ENCODE data around the gene SLC9A8.
"Not testable (repeated sequence)": the region's sequence is repeated elsewhere in the genome, so short reads cannot be mapped to it uniquely, and the experiment has no call there.

SLC9A8 gene, protein sequence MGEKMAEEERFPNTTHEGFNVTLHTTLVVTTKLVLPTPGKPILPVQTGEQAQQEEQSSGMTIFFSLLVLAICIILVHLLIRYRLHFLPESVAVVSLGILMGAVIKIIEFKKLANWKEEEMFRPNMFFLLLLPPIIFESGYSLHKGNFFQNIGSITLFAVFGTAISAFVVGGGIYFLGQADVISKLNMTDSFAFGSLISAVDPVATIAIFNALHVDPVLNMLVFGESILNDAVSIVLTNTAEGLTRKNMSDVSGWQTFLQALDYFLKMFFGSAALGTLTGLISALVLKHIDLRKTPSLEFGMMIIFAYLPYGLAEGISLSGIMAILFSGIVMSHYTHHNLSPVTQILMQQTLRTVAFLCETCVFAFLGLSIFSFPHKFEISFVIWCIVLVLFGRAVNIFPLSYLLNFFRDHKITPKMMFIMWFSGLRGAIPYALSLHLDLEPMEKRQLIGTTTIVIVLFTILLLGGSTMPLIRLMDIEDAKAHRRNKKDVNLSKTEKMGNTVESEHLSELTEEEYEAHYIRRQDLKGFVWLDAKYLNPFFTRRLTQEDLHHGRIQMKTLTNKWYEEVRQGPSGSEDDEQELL
- total RNA-seq, result 40.8 to 45.7 reads per million in 2 donors

- DNase-seq, result peak; percentile 73
Measured at GRCh38 chr20:49812507-49813304, at the start of gene SLC9A8. Gene SLC9A8 (plus strand): TSS chr20:49812828. CDS start chr20:49812923, 95 bp downstream.

- DNase-seq, result no peak
Measured at GRCh38 chr20:49762940-49763766, 49.5 kb upstream of the SLC9A8 start.

- DNase-seq, result no peak
Measured at GRCh38 chr20:49765413-49765736, 47.3 kb upstream of the SLC9A8 start.

DNA sequence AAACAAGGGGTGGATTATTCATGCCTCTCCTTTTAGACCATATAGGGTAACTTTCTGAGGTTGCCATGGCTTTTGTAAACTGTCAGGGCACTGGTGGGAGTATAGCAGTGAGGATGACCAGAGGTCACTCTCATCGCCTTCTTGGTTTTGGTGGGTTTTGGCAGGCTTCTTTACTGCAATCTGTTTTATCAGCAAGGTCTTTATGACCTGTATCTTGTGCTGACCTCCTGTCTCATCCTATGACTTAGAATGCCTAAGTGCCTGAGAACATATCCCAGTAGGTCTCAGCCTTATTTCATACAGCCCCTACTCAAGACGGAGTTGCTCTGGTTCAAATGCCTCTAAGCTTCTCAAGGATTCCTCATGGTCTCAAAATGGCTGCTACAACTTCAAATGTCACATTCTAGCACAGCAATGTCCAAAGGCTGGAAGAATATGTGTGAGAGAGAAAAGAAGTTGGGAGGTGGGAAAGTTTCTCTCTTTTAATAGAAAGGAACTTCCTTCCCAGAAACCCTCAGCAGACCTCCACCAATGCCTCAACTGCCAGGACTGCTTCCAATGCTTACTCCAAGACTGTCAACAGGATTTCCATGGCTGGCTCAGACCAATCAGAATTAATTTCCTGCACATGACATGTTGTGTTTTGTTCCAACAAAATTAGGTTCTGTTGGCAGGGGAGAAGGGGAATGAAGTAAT is 46.6 kb upstream of the SLC9A8 start:
- no peak for DNase-seq

GRCh38 chr20:49766979-49767521 is 45.6 kb upstream of the SLC9A8 start:
- no peak for DNase-seq

- DNase-seq, result no peak
Measured at GRCh38 chr20:49768204-49769047, 44.2 kb upstream of the SLC9A8 start.

DNA sequence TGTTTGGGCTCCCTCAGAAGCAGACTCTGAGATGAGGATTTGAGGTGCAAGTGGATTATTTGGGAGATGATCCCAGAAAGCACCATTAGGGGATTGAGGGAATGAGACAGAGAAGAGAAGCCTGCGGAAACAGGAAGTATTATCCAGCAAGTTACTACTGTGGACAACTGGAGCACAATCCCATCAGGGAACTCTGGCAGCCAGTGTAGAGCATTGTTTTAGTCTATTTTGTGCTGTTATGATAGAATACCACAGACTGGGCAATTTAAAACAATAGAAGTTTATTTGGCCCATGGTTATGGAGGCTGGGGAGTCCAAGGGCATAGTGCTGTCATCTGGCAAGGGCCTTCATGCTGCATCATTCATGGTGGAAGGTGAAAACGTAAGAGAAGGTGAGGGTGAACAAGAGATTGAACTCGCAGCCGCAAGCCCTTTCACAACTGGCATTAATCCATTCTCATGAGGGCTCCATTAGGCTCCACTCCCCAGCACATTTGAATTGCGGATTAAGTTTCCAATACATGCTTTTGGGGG is 43.5 kb upstream of the SLC9A8 start:
- no peak for DNase-seq

DNA sequence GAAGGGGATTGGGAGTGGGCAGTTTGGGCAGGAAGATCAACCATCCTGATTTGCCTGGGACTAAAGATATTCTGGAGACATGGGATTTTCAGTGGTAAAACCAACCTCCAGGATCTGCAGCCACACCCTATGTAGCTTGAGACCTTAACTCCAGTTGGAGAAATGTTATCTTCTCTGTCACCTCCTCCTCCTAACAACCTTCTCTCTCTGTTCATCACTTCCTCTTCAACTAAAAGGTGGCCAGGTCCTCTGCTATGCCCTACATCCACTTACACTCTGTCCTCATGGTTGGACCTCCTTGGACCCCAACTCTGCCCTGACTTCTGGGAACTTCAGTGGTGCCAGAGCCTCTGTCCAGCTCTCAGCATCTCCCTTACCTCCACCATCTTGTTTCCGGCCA is 42.0 kb upstream of the SLC9A8 start:
- DNase-seq, result no peak

DNA sequence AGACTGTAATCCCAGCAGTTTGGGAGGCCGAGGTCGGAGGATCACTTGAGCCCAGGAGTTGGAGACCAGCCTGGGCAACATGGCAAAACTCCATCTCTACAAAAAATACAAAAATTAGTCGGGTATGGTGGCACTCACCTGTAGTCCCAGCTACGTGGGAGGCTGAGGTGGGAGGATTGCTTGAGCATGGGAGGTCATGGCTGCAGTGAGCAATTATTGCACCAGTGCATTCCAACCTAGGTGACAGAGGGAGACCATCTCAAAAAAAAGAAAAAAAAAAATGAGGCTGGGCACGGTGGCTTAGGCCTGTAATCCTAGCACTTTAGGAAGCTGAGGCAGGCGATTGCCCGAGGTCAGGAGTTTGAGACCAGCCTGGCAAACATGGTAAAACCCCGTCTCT is 38.4 kb upstream of the SLC9A8 start:
- not testable (repeated sequence) for DNase-seq

DNA sequence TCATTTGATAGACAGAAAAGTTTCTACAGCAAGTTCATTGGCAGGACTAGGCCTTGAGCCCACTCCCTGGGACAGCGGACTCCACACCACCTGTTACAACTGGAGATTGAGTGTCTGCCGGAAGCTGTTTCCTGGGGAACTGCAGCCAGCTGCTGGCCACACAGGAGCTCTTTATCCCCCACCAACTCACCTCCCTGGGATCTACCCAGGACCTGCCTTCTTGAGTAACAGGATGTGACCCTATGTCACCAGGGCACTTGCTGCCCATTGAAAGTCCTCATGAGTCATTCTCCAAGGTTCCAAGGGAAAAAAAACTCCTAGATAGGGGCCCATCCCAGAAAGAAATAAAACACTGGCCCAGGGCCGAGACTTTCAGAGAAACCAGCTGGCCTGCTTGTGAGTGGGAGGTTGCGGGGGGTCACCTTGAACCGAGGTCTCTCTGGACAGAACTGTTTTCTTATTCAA is 37.4 kb upstream of the SLC9A8 start:
- no peak for DNase-seq

DNA sequence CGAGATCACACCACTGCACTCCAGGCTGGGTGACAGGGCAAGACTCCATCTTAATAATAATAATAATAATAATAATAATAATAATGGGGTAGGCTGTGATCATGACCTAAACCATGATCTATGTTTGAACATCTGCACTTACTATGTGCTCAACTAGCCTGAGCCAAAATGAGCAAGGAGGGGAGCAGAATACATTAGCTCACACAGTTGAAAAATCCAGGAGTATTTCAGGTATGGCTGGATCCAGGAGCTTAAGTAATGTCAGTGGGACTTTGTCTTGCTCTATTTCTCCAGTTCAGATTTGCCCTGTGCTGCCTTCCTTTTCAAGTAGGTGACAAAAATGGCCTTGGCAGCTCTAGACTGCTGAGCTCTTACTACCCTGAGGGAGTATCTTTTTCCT is 32.7 kb upstream of the SLC9A8 start:
- DNase-seq, result no peak

GRCh38 chr20:49781676-49782075 is 31.0 kb upstream of the SLC9A8 start:
- DNase-seq, result no peak

GRCh38 chr20:49782439-49782838 is 30.2 kb upstream of the SLC9A8 start:
- not testable (repeated sequence) for DNase-seq

- DNase-seq, result not testable (repeated sequence)
Measured at GRCh38 chr20:49783021-49783995, 29.3 kb upstream of the SLC9A8 start.

GRCh38 chr20:49784291-49784690 is 28.3 kb upstream of the SLC9A8 start:
- DNase-seq, result no peak

DNA sequence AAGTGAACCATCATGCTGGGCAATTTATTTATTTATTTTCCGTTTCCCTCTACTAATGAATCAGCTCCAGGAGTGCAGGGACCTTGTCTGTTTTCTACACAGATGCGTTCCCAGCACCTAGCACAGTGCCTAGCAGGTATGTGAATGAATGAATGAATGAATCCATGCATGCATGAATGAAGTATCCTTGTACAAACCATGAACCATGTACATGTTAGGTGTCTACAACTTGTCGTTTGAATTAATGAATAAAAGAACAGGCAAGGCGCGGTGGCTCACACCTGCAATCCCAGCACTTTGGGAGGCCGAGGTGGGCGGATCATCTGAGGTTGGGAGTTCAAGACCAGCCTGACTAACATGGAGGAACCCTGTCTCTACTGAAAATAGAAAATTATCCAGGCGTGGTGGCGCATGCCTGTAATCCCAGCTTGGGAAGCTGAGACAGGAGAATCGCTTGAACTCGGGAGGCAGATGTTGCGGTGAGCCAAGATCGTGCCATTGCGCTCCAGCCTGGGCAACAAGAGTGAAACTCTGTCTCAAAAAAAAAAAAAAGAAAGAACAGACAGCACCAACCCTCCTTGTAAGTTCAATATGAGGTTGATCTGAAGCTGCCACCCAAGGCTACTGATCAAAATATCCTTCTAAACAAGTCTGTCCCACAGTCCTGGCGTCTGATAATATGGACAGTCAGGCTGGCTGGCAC is 27.3 kb upstream of the SLC9A8 start:
- no peak for DNase-seq

GRCh38 chr20:49785852-49786175 is 26.8 kb upstream of the SLC9A8 start:
- DNase-seq, result no peak

- DNase-seq, result no peak
Measured at GRCh38 chr20:49786196-49786595, 26.4 kb upstream of the SLC9A8 start.

Measured in T-helper 9 cell (primary cell).